ENCODE data around the gene CACNA1H. TPM values are rescaled to one million over a fixed set of nuclear protein-coding genes. Genes with fewer than 3 reads are reported as not detected.

The CACNA1H gene
- total RNA-seq, 1 experiment from 2014 or later, result 24.3 TPM

DNA sequence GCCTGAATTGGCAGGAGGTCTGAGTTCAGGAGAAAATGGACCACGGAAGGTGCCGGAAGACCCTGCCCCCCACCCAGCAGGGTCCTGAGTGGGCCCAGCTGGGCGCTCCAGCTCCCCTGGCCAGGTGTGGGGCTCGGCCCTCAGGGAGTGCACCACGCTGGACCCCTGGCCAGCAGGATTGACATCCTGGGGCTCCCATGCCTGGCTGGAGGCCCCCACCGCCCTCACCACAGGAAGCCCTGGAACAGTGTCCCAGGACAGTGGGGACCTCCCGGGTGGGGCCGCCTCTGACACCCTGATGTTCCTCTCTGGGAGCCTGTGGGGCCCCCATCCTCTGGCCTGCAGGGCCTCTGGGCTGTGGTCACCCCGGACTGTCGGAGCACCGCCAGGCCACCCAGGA, 28.1 kb upstream of the CACNA1H start:
- Histone ChIP-seq H3K4me1 (ENCODE audit: control insufficient read depth in 1 of 2, insufficient read depth in 2 of 2, low read length in 2 of 2) (peaks cover 12 to 13% of the 10 kb centered on the region in 2 experiments; a peak in 3 of 4 replicates), H2AFZ (ENCODE audit: low read depth, low read length, poor library complexity, severe bottlenecking) (no peak overlapping the region), H3K9ac (ENCODE audit: low read length) (no peak overlapping the region), H3K27ac (ENCODE audit: low read depth, low read length) (no peak overlapping the region; the same call in 1 of the 2 replicates), H3K4me2 (ENCODE audit: low read length) (peak overlapping the region; percentile 41; the same call in 1 of the 2 replicates), H3K36me3 (ENCODE audit: control insufficient read depth in 1 of 2, insufficient read depth in 2 of 2, low read length in 2 of 2) (no peaks in the 10 kb centered on the region), H3K79me2 (ENCODE audit: insufficient read depth, low read length) (no peaks in the 10 kb centered on the region), H3K27me3 (ENCODE audit: insufficient read depth, low read length) (no peaks in the 10 kb centered on the region), H4K20me1 (ENCODE audit: insufficient read depth) (no peaks in the 10 kb centered on the region), H3K9me3 (ENCODE audit: control insufficient read depth in 1 of 2, insufficient read depth in 1 of 2, low read depth in 1 of 2, low read length in 2 of 2) (no peaks in the 10 kb centered on the region), H3K4me3 (replicated peaks in 1 of 2; ENCODE audit: low read depth in 1 of 2, low read length in 2 of 2) (no peak overlapping the region), H3K9me2 (ENCODE audit: insufficient read depth) (no peaks in the 10 kb centered on the region)
- RAD21 ChIA-PET (ENCODE audit: low non-redundant PET in 1 of 2, low total read pairs in 2 of 2, uncharacterized antibody in 2 of 2, unreplicated experiment in 2 of 2), result no interaction called here
- intact Hi-C loops (cut with micrococcal nuclease), result no loop called here
- POLR2A ChIA-PET, result no interaction called here
- DNase-seq (ENCODE audit: low read depth, low spot score) (no peak), ATAC-seq (no peak)
- CTCF ChIA-PET, result interaction anchor here (1.2 to 1.5 kb wide), 2 partner anchors 22 to 69 kb away, joined by 3 read pairs; no protein-coding TSS in a partner anchor
- TF ChIP-seq ZFX (IDR thresholded peaks at IDR 0.05), result no peak
- no peak for TF ChIP-seq POLR2A (IDR thresholded peaks at IDR 0.05; ENCODE audit: borderline replicate concordance, extremely low read depth, insufficient read depth, insufficient read length)
- BruUV-seq (replicated peaks), result no TSS peak

DNA sequence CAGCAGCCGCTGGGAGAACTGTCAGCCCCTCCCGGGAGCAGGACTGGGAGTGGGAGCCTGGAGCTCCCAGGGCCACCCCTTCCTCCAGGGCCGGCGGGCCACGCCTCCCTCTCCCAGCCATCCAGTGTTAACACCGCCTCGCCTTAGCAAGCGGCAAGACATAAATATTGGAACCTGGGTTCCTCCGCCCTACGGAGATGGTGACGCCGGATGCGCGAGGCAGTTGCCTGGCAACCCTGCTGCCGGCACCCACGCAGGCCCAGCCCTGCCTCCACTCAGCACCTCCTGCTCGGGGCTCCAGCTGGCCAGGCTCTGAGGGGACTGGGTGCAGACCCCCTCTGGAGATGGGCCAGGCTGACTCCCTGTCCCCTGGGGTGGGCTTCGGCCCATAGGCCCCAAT, 27.4 kb upstream of the CACNA1H start:
- Histone ChIP-seq H3K79me2 (ENCODE audit: insufficient read depth, low read length) (no peaks in the 10 kb centered on the region), H3K36me3 (ENCODE audit: control insufficient read depth in 1 of 2, insufficient read depth in 2 of 2, low read length in 2 of 2) (no peaks in the 10 kb centered on the region), H3K27me3 (ENCODE audit: insufficient read depth, low read length) (no peaks in the 10 kb centered on the region), H3K4me3 (replicated peaks in 1 of 2; ENCODE audit: low read depth in 1 of 2, low read length in 2 of 2) (no peak overlapping the region), H3K9me2 (ENCODE audit: insufficient read depth) (no peaks in the 10 kb centered on the region), H3K9me3 (ENCODE audit: control insufficient read depth in 1 of 2, insufficient read depth in 1 of 2, low read depth in 1 of 2, low read length in 2 of 2) (no peaks in the 10 kb centered on the region), H4K20me1 (ENCODE audit: insufficient read depth) (no peaks in the 10 kb centered on the region), H3K4me1 (ENCODE audit: control insufficient read depth in 1 of 2, insufficient read depth in 2 of 2, low read length in 2 of 2) (peaks cover 12 to 13% of the 10 kb centered on the region in 2 experiments; a peak in 3 of 4 replicates), H2AFZ (ENCODE audit: low read depth, low read length, poor library complexity, severe bottlenecking) (no peak overlapping the region), H3K27ac (ENCODE audit: low read depth, low read length) (no peak overlapping the region; the same call in 1 of the 2 replicates), H3K9ac (ENCODE audit: low read length) (no peak overlapping the region), H3K4me2 (ENCODE audit: low read length) (peak overlapping the region; percentile 41)
- RAD21 ChIA-PET (ENCODE audit: low non-redundant PET in 1 of 2, low total read pairs in 2 of 2, uncharacterized antibody in 2 of 2, unreplicated experiment in 2 of 2), result no interaction called here
- no TSS peak for BruUV-seq (replicated peaks)
- POLR2A ChIA-PET, result no interaction called here
- TF ChIP-seq POLR2AphosphoS5 (IDR thresholded peaks at IDR 0.05; ENCODE audit: low read depth, low read length), result no peak
- TF ChIP-seq, protein P1, sequence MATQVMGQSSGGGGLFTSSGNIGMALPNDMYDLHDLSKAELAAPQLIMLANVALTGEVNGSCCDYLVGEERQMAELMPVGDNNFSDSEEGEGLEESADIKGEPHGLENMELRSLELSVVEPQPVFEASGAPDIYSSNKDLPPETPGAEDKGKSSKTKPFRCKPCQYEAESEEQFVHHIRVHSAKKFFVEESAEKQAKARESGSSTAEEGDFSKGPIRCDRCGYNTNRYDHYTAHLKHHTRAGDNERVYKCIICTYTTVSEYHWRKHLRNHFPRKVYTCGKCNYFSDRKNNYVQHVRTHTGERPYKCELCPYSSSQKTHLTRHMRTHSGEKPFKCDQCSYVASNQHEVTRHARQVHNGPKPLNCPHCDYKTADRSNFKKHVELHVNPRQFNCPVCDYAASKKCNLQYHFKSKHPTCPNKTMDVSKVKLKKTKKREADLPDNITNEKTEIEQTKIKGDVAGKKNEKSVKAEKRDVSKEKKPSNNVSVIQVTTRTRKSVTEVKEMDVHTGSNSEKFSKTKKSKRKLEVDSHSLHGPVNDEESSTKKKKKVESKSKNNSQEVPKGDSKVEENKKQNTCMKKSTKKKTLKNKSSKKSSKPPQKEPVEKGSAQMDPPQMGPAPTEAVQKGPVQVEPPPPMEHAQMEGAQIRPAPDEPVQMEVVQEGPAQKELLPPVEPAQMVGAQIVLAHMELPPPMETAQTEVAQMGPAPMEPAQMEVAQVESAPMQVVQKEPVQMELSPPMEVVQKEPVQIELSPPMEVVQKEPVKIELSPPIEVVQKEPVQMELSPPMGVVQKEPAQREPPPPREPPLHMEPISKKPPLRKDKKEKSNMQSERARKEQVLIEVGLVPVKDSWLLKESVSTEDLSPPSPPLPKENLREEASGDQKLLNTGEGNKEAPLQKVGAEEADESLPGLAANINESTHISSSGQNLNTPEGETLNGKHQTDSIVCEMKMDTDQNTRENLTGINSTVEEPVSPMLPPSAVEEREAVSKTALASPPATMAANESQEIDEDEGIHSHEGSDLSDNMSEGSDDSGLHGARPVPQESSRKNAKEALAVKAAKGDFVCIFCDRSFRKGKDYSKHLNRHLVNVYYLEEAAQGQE (IDR thresholded peaks at IDR 0.05; ENCODE audit: low read depth), result no peak
- TF ChIP-seq, protein P2, sequence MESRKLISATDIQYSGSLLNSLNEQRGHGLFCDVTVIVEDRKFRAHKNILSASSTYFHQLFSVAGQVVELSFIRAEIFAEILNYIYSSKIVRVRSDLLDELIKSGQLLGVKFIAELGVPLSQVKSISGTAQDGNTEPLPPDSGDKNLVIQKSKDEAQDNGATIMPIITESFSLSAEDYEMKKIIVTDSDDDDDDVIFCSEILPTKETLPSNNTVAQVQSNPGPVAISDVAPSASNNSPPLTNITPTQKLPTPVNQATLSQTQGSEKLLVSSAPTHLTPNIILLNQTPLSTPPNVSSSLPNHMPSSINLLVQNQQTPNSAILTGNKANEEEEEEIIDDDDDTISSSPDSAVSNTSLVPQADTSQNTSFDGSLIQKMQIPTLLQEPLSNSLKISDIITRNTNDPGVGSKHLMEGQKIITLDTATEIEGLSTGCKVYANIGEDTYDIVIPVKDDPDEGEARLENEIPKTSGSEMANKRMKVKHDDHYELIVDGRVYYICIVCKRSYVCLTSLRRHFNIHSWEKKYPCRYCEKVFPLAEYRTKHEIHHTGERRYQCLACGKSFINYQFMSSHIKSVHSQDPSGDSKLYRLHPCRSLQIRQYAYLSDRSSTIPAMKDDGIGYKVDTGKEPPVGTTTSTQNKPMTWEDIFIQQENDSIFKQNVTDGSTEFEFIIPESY (IDR thresholded peaks at IDR 0.05; ENCODE audit: extremely low read depth, insufficient replicate concordance, low read length), result no peak
- intact Hi-C loops (cut with micrococcal nuclease), result no loop called here
- peak; percentile 43 for DNase-seq (ENCODE audit: low read depth, low spot score)
- CTCF ChIA-PET, result interaction anchor here (1.2 to 1.5 kb wide), 2 partner anchors 22 to 68 kb away, joined by 3 read pairs; no protein-coding TSS in a partner anchor
- ATAC-seq, result peak; percentile 90
